Activated CD8-positive, alpha-beta T cell treated with anti-CD3 and anti-CD28 coated beads, Interleukin-2, amount 10 ng/mL, durations not matched to agents 7 days and 5 days (primary cell): ENCODE data around the gene CORO2B. TPM values are rescaled to one million over a fixed set of nuclear protein-coding genes. Genes with fewer than 3 reads are reported as not detected.

ENCODE experiments used
- ATAC-seq: fragments of 150-1000 bp; cut with Tn5 transposase; one replicate; pipeline ENCODE4 v1.10.0; 2021; ENCODE audit warnings: moderate library complexity
- CTCF ChIA-PET: fragments of 350-600 bp; sonication (Branson Sonifier 250); formaldehyde crosslinking; loops from one replicate; lab custom pipeline; 2021; ENCODE audit warnings: antibody characterized with exemption; lab: Charles Lee
- POLR2A ChIA-PET: fragments of 350-600 bp; sonication (Branson Sonifier 250); formaldehyde crosslinking; loops from one replicate; lab custom pipeline; 2021; ENCODE audit warnings: antibody characterized with exemption; lab: Charles Lee
- DNase-seq: peaks from one replicate; pipeline ENCODE4 v3.0.0-alpha.2; 2020
- H3K27ac Mint-ChIP-seq: one replicate; pipeline ENCODE4 v1.8.0; 2021; ENCODE audit warnings: mild to moderate bottlenecking, mixed read lengths
- H3K27me3 Mint-ChIP-seq: one replicate; pipeline ENCODE4 v1.8.0; 2021; ENCODE audit warnings: low read depth, mixed read lengths
- H3K36me3 Mint-ChIP-seq: one replicate; pipeline ENCODE4 v1.8.0; 2021; ENCODE audit warnings: low read depth, mixed read lengths
- H3K4me1 Mint-ChIP-seq: one replicate; pipeline ENCODE4 v1.8.0; 2021; ENCODE audit warnings: low read depth, mixed read lengths
- H3K4me3 Mint-ChIP-seq: one replicate; pipeline ENCODE4 v1.8.0; 2021; ENCODE audit warnings: mild to moderate bottlenecking, mixed read lengths
- H3K9me3 Mint-ChIP-seq: one replicate; pipeline ENCODE4 v1.8.0; 2022; ENCODE audit warnings: mixed read lengths; ENCODE audit not compliant: insufficient read depth
- total RNA-seq, 2 experiments: library from RNA; stranded (reverse); gene quantifications; one replicate each; pipeline ENCODE4 v1.2.3, GENCODE V29; 2021

Gene CORO2B
- total RNA-seq, 2 experiments from 2014 or later, result not detected

GRCh38 chr15:68637767-68638404 is 59.1 kb downstream of the CORO2B start:
- POLR2A ChIA-PET, result no interaction called here
- no peak for DNase-seq
- Mint-ChIP-seq H3K36me3 (no peaks in the 10 kb centered on the region), H3K9me3 (no peaks in the 10 kb centered on the region), H3K4me1 (no peaks in the 10 kb centered on the region), H3K27me3 (no peaks in the 10 kb centered on the region), H3K4me3 (no peak overlapping the region), H3K27ac (no peak overlapping the region)
- CTCF ChIA-PET, result interaction anchor here (1.1 kb wide), 1 partner anchor 78 kb away, joined by 3 read pairs; no protein-coding TSS in a partner anchor
- ATAC-seq, result no peak

- no peak for ATAC-seq
- Mint-ChIP-seq H3K4me1 (no peaks in the 10 kb centered on the region), H3K4me3 (no peak overlapping the region), H3K9me3 (no peaks in the 10 kb centered on the region), H3K27ac (no peak overlapping the region), H3K36me3 (no peaks in the 10 kb centered on the region), H3K27me3 (no peaks in the 10 kb centered on the region)
- DNase-seq, result no peak
- POLR2A ChIA-PET, result no interaction called here
- CTCF ChIA-PET, result interaction anchor here (1.0 to 1.1 kb wide), 2 partner anchors 13 to 80 kb away, joined by 3 read pairs; no protein-coding TSS in a partner anchor
Measured at GRCh38 chr15:68638953-68639515, 60.2 kb downstream of the CORO2B start.

- ChIA-PET CTCF (interaction anchor here (1.0 kb wide), 1 partner anchor 12 kb away, joined by 3 read pairs; no protein-coding TSS in a partner anchor), POLR2A (no interaction called here)
- H3K27me3 Mint-ChIP-seq, result no peaks in the 10 kb centered on the region
- no peaks in the 10 kb centered on the region for H3K36me3 Mint-ChIP-seq
- no peak for ATAC-seq
- DNase-seq, result no peak
- H3K27ac Mint-ChIP-seq, result no peak overlapping the region
- no peaks in the 10 kb centered on the region for H3K4me1 Mint-ChIP-seq
- no peaks in the 10 kb centered on the region for H3K9me3 Mint-ChIP-seq
- H3K4me3 Mint-ChIP-seq, result no peak overlapping the region
Measured at GRCh38 chr15:68639926-68640600, 61.3 kb downstream of the CORO2B start.

DNA sequence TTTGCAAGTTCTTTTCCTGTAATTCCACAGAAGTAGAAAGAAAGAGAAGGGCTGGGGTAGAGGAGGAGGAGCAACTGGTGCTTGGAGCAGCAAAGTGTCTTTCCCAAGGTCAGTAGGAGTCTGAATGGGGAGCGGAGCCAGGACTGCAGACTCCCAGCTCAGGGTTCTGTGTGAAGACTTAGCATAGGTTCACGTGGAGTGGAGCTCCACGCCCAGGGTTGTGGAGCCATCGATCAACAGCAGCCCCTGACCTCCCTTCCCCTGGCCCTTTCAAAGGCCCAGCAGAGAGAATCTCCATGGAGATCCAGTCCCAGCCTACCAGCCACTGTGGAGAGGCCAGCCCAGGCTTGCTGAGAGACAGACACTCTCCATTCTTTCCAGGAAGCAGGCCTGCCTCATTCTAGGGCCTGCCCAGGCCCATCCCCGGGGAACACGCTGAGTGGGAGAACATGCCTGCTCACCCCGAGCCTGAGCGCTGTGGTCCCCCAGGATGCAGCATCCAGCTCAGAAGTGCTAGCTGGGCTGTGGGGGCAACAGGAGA is 62.1 kb downstream of the CORO2B start:
- POLR2A ChIA-PET, result no interaction called here

GRCh38 chr15:68641376-68641775 is 62.6 kb downstream of the CORO2B start:
- POLR2A ChIA-PET, result interaction anchor here (0.6 kb wide), 1 partner anchor 92 kb away, joined by 3 read pairs; no protein-coding TSS in a partner anchor
- Mint-ChIP-seq H3K4me3 (no peak overlapping the region), H3K27ac (no peak overlapping the region), H3K9me3 (no peaks in the 10 kb centered on the region), H3K4me1 (no peaks in the 10 kb centered on the region), H3K27me3 (no peaks in the 10 kb centered on the region), H3K36me3 (no peaks in the 10 kb centered on the region)
- ATAC-seq (no peak), DNase-seq (no peak)
- CTCF ChIA-PET, result no interaction called here

More for the DNA sequence above, 62.1 kb downstream of the CORO2B start:
- Mint-ChIP-seq H3K36me3 (no peaks in the 10 kb centered on the region), H3K27ac (no peak overlapping the region), H3K27me3 (no peaks in the 10 kb centered on the region), H3K4me1 (no peaks in the 10 kb centered on the region), H3K4me3 (no peak overlapping the region), H3K9me3 (no peaks in the 10 kb centered on the region)
- DNase-seq (no peak), ATAC-seq (no peak)
- CTCF ChIA-PET, result no interaction called here

- no peak overlapping the region for H3K27ac Mint-ChIP-seq
- H3K27me3 Mint-ChIP-seq, result no peaks in the 10 kb centered on the region
- DNase-seq, result no peak
- H3K4me1 Mint-ChIP-seq, result no peaks in the 10 kb centered on the region
- no peak for ATAC-seq
- ChIA-PET CTCF (no interaction called here), POLR2A (no interaction called here)
- no peaks in the 10 kb centered on the region for H3K9me3 Mint-ChIP-seq
- no peak overlapping the region for H3K4me3 Mint-ChIP-seq
- H3K36me3 Mint-ChIP-seq, result no peaks in the 10 kb centered on the region
Measured at GRCh38 chr15:68642491-68642845, 63.7 kb downstream of the CORO2B start.

GRCh38 chr15:68643216-68643830 is 64.5 kb downstream of the CORO2B start:
- DNase-seq, result no peak
- Mint-ChIP-seq H3K36me3 (no peaks in the 10 kb centered on the region), H3K4me3 (no peak overlapping the region), H3K9me3 (no peaks in the 10 kb centered on the region), H3K27me3 (no peaks in the 10 kb centered on the region), H3K4me1 (no peaks in the 10 kb centered on the region), H3K27ac (no peak overlapping the region)
- ChIA-PET POLR2A (no interaction called here), CTCF (no interaction called here)
- ATAC-seq, result no peak

DNA sequence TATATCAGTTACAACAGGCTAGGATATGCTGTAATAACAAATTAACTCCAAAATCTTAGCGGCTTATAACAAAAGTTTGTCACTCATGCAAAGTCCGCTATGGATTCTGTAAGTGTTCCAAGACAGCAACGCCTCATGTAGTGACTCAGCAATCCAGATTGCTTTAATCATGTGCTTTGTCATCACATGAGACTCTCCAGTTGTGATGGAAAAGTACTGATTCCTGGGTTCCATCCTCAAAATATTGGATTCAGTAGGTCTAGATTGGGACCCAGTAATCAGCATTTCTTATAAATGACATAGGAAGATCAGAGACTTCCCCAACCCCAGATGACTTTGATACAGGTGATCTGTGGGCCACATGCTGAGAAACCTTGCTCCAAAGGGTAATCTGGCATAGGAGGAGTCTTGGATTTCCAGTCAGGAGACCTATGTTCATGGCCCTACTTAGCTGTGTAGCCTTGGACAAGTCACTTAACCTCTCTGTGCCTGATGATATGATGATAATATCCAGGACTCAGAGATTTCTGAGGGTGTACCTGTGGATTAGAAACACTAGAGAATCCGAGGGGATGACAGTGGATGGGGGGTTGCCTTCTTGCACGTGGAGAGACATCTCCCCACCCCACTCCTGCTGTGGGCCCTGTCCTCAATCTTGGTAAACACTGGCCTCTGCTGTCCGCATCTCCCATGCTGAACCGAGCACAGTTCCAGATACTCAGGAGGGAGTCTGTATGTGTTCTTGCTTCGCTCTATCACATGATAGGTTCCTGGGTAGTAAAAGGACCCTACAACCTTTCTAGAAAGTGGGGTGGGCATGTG is 65.5 kb downstream of the CORO2B start:
- Mint-ChIP-seq H3K4me1 (no peaks in the 10 kb centered on the region), H3K4me3 (no peak overlapping the region), H3K27me3 (no peaks in the 10 kb centered on the region), H3K9me3 (no peaks in the 10 kb centered on the region), H3K36me3 (no peaks in the 10 kb centered on the region), H3K27ac (no peak overlapping the region)
- POLR2A ChIA-PET, result no interaction called here
- CTCF ChIA-PET, result no interaction called here
- no peak for ATAC-seq
- DNase-seq, result no peak

GRCh38 chr15:68644996-68645395 is 66.2 kb downstream of the CORO2B start:
- ChIA-PET POLR2A (no interaction called here), CTCF (no interaction called here)
- no peaks in the 10 kb centered on the region for H3K36me3 Mint-ChIP-seq
- H3K27ac Mint-ChIP-seq, result no peak overlapping the region
- no peaks in the 10 kb centered on the region for H3K9me3 Mint-ChIP-seq
- DNase-seq (no peak), ATAC-seq (no peak)
- no peaks in the 10 kb centered on the region for H3K27me3 Mint-ChIP-seq
- H3K4me1 Mint-ChIP-seq, result no peaks in the 10 kb centered on the region
- H3K4me3 Mint-ChIP-seq, result no peak overlapping the region

DNA sequence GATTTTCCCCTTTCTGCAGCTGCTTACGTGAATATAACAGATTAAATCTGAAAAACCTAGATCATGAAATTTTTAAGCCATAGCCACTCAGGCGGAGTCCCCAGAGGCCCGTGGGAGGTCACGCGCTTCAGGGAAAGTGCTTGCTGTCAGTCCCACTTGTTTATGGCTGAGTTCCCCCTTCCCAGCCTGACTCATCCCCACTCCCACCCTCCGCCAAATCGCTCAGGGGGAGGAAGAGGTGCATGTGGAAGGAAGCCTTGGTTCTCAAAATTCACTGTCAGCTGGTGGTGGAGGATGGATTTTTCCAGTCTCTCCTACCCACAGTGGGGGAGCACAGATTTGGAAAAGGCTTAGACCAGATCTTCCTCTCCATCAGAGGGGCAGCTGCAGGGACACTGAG is 67.4 kb downstream of the CORO2B start:
- CTCF ChIA-PET, result no interaction called here
- H3K4me1 Mint-ChIP-seq, result no peaks in the 10 kb centered on the region

GRCh38 chr15:68646696-68647095 is 67.9 kb downstream of the CORO2B start:
- DNase-seq, result no peak
- POLR2A ChIA-PET, result no interaction called here
- CTCF ChIA-PET, result no interaction called here
- Mint-ChIP-seq H3K9me3 (no peaks in the 10 kb centered on the region), H3K4me3 (no peak overlapping the region), H3K4me1 (no peaks in the 10 kb centered on the region), H3K27me3 (no peaks in the 10 kb centered on the region), H3K27ac (no peak overlapping the region), H3K36me3 (no peaks in the 10 kb centered on the region)
- no peak for ATAC-seq

More for the DNA sequence above, 67.4 kb downstream of the CORO2B start:
- Mint-ChIP-seq H3K27ac (no peak overlapping the region), H3K36me3 (no peaks in the 10 kb centered on the region), H3K27me3 (no peaks in the 10 kb centered on the region), H3K4me3 (no peak overlapping the region), H3K9me3 (no peaks in the 10 kb centered on the region)
- no peak for DNase-seq
- no peak for ATAC-seq
- POLR2A ChIA-PET, result no interaction called here
